ENCODE measurements around the gene KANK2. TPM values are rescaled to one million over a fixed set of nuclear protein-coding genes. Genes with fewer than 3 reads are reported as not detected.
A peak's percentile ranks its signal among the peaks of the same experiment; 100 is the strongest.
"Not testable (repeated sequence)": the region's sequence is repeated elsewhere in the genome, so short reads cannot be mapped to it uniquely, and the experiment has no call there.

KANK2 gene
- total and polyA plus RNA-seq, 2 experiments from 2014 or later: 76.3 to 215 TPM

- Histone ChIP-seq H3K9ac (peak overlapping the region; percentile 84), H2AFZ (peak overlapping the region; percentile 6; the same call in 1 of the 2 replicates), H3K9me3 (ENCODE audit: low read depth) (no peaks in the 10 kb centered on the region), H3K79me2 (ENCODE audit: insufficient read depth) (no peaks in the 10 kb centered on the region), H3K27me3 (replicated peaks; ENCODE audit: insufficient read depth) (no peaks in the 10 kb centered on the region), H3K36me3 (ENCODE audit: low read depth) (peaks cover 11% of the 10 kb centered on the region; the same call in 1 of the 2 replicates), H3K4me3 (peak overlapping the region; percentile 46), H3K4me2 (ENCODE audit: unreplicated experiment) (peak overlapping the region; percentile 60), H3K9me2 (ENCODE audit: insufficient read depth) (no peaks in the 10 kb centered on the region), H3K27ac (peak overlapping the region; percentile 99), H3F3A (ENCODE audit: insufficient read depth) (peaks cover 72% of the 10 kb centered on the region), H4K20me1 (ENCODE audit: insufficient read depth) (no peaks in the 10 kb centered on the region), H3K4me1 (ENCODE audit: insufficient read depth) (peaks cover 63% of the 10 kb centered on the region)
- TF ChIP-seq EZH2phosphoT487 (IDR thresholded peaks at IDR 0.05; ENCODE audit: insufficient read depth, low read depth) (no peak), EZH2 (IDR thresholded peaks at IDR 0.05; ENCODE audit: insufficient read depth, poor library complexity, severe bottlenecking) (no peak)
- DNase-seq: peak; percentile 87
- in situ Hi-C loops (cut with MboI): no loop called here
- WGBS, 2 experiments (ENCODE audit: low coverage in 1 of 2, low lambda C conversion rate in 2 of 2, missing lambda C conversion rate in 2 of 2): 9 to 11% methylated on average over 21 to 26 of the region's 26 CpGs
Measured at GRCh38 chr19:11166281-11167142, 30.8 kb downstream of the KANK2 start.

GRCh38 chr19:11165486-11166030 lies 31.8 kb downstream of the KANK2 start:
- Histone ChIP-seq H3K9ac (peak overlapping the region; percentile 84), H4K20me1 (ENCODE audit: insufficient read depth) (no peaks in the 10 kb centered on the region), H3K4me3 (peak overlapping the region; percentile 46), H3K27ac (peak overlapping the region; percentile 99), H3K4me2 (ENCODE audit: unreplicated experiment) (peak overlapping the region; percentile 60), H3K36me3 (ENCODE audit: low read depth) (peaks cover 11% of the 10 kb centered on the region; the same call in 1 of the 2 replicates), H3K27me3 (replicated peaks; ENCODE audit: insufficient read depth) (no peaks in the 10 kb centered on the region), H3K4me1 (ENCODE audit: insufficient read depth) (peaks cover 57% of the 10 kb centered on the region), H3K9me3 (ENCODE audit: low read depth) (no peaks in the 10 kb centered on the region), H3F3A (ENCODE audit: insufficient read depth) (peaks cover 68% of the 10 kb centered on the region), H3K79me2 (ENCODE audit: insufficient read depth) (no peaks in the 10 kb centered on the region), H3K9me2 (ENCODE audit: insufficient read depth) (no peaks in the 10 kb centered on the region), H2AFZ (peak overlapping the region; percentile 4; the same call in 1 of the 2 replicates)
- WGBS, 2 experiments (ENCODE audit: low coverage in 1 of 2, low lambda C conversion rate in 2 of 2, missing lambda C conversion rate in 2 of 2): 22 to 26% methylated on average over 13 of the region's 13 CpGs
- in situ Hi-C loops (cut with MboI): no loop called here
- TF ChIP-seq EZH2phosphoT487 (IDR thresholded peaks at IDR 0.05; ENCODE audit: insufficient read depth, low read depth): no peak
- no peak for TF ChIP-seq EZH2 (IDR thresholded peaks at IDR 0.05; ENCODE audit: insufficient read depth, poor library complexity, severe bottlenecking)
- DNase-seq: peak; percentile 68

- no peaks in the 10 kb centered on the region for H3K9me3 ChIP-seq (ENCODE audit: low read depth)
- peak overlapping the region; percentile 99 for H3K27ac ChIP-seq
- H3K4me2 ChIP-seq (ENCODE audit: unreplicated experiment): peak overlapping the region; percentile 60
- H3K27me3 ChIP-seq (replicated peaks; ENCODE audit: insufficient read depth): no peaks in the 10 kb centered on the region
- peak overlapping the region; percentile 46 for H3K4me3 ChIP-seq
- H3K9me2 ChIP-seq (ENCODE audit: insufficient read depth): no peaks in the 10 kb centered on the region
- peaks cover 11% of the 10 kb centered on the region; the same call in 1 of the 2 replicates for H3K36me3 ChIP-seq (ENCODE audit: low read depth)
- no peaks in the 10 kb centered on the region for H3K79me2 ChIP-seq (ENCODE audit: insufficient read depth)
- 6 to 9% methylated on average over 17 of the region's 17 CpGs for WGBS, 2 experiments (ENCODE audit: low coverage in 1 of 2, low lambda C conversion rate in 2 of 2, missing lambda C conversion rate in 2 of 2)
- peak overlapping the region; percentile 84 for H3K9ac ChIP-seq
- peaks cover 55% of the 10 kb centered on the region for H3K4me1 ChIP-seq (ENCODE audit: insufficient read depth)
- peak; percentile 94 for DNase-seq
- in situ Hi-C loops (cut with MboI): no loop called here
- no peaks in the 10 kb centered on the region for H4K20me1 ChIP-seq (ENCODE audit: insufficient read depth)
- TF ChIP-seq EZH2phosphoT487 (IDR thresholded peaks at IDR 0.05; ENCODE audit: insufficient read depth, low read depth): no peak
- no peak for TF ChIP-seq EZH2 (IDR thresholded peaks at IDR 0.05; ENCODE audit: insufficient read depth, poor library complexity, severe bottlenecking)
- peak overlapping the region; percentile 4; the same call in 1 of the 2 replicates for H2AFZ ChIP-seq
- H3F3A ChIP-seq (ENCODE audit: insufficient read depth): peaks cover 69% of the 10 kb centered on the region
Measured at GRCh38 chr19:11164879-11165406, 32.4 kb downstream of the KANK2 start.

- Histone ChIP-seq H3K9ac (peak overlapping the region; percentile 84), H3K9me3 (ENCODE audit: low read depth) (no peaks in the 10 kb centered on the region), H3K79me2 (ENCODE audit: insufficient read depth) (no peaks in the 10 kb centered on the region), H3K4me3 (peak overlapping the region; percentile 37), H3F3A (ENCODE audit: insufficient read depth) (peaks cover 69% of the 10 kb centered on the region), H3K36me3 (ENCODE audit: low read depth) (peaks cover 8% of the 10 kb centered on the region; the same call in 1 of the 2 replicates), H2AFZ (no peak overlapping the region), H3K4me1 (ENCODE audit: insufficient read depth) (peaks cover 54% of the 10 kb centered on the region), H3K27me3 (replicated peaks; ENCODE audit: insufficient read depth) (no peaks in the 10 kb centered on the region), H3K9me2 (ENCODE audit: insufficient read depth) (no peaks in the 10 kb centered on the region), H4K20me1 (ENCODE audit: insufficient read depth) (no peaks in the 10 kb centered on the region), H3K4me2 (ENCODE audit: unreplicated experiment) (peak overlapping the region; percentile 60), H3K27ac (peak overlapping the region; percentile 99)
- peak; percentile 27 for DNase-seq
- no peak for TF ChIP-seq EZH2phosphoT487 (IDR thresholded peaks at IDR 0.05; ENCODE audit: insufficient read depth, low read depth)
- TF ChIP-seq EZH2 (IDR thresholded peaks at IDR 0.05; ENCODE audit: insufficient read depth, poor library complexity, severe bottlenecking): no peak
- 60 to 65% methylated on average over 11 of the region's 11 CpGs for WGBS, 2 experiments (ENCODE audit: low coverage in 1 of 2, low lambda C conversion rate in 2 of 2, missing lambda C conversion rate in 2 of 2)
- in situ Hi-C loops (cut with MboI): no loop called here
Measured at GRCh38 chr19:11164296-11164695, 33.0 kb downstream of the KANK2 start.

- Histone ChIP-seq H3K9ac (peak overlapping the region; percentile 23; the same call in 1 of the 2 replicates), H3K27ac (peak overlapping the region; percentile 26), H3K4me1 (ENCODE audit: insufficient read depth) (peaks cover 21% of the 10 kb centered on the region), H3F3A (ENCODE audit: insufficient read depth) (peaks cover 38% of the 10 kb centered on the region)
- in situ Hi-C loops (cut with MboI); H3K9me2 ChIP-seq (ENCODE audit: insufficient read depth); H4K20me1 ChIP-seq (ENCODE audit: insufficient read depth); H3K9me3 ChIP-seq (ENCODE audit: low read depth); H3K4me3 ChIP-seq; H3K27me3 ChIP-seq (replicated peaks; ENCODE audit: insufficient read depth); H3K79me2 ChIP-seq (ENCODE audit: insufficient read depth); H3K36me3 ChIP-seq (ENCODE audit: low read depth); DNase-seq; H2AFZ ChIP-seq; H3K4me2 ChIP-seq (ENCODE audit: unreplicated experiment): not testable (repeated sequence)
- WGBS, 2 experiments (ENCODE audit: low coverage in 1 of 2, low lambda C conversion rate in 2 of 2, missing lambda C conversion rate in 2 of 2): 90 to 100% methylated on average over 2 of the region's 2 CpGs
Measured at GRCh38 chr19:11160440-11160768, 36.9 kb downstream of the KANK2 start.
